Gastrocnemius medialis (tissue), 4 donors: Measurements from ENCODE around the gene PRKCZ. TPM values are rescaled to one million over a fixed set of nuclear protein-coding genes. Genes with fewer than 3 reads are reported as not detected.
A peak's percentile ranks its signal among the peaks of the same experiment; 100 is the strongest.

Experiments
- ATAC-seq, 2 donors: fragments of 150-250 bp; one replicate each; pipeline ENCODE4 v1.9.1; 2016
- DNase-seq, 2 donors: peaks; one replicate each; pipeline ENCODE4 v3.0.0-alpha.2; 2019
- H3K27ac ChIP-seq, 4 donors: fragments of 200-600 bp; sonication (generic); 1 replicate in 1 of 4; 2 replicates in 3 of 4; pipeline ENCODE4 v1.5.1; 2016 to 2018; ENCODE audit warnings: mild to moderate bottlenecking in 2 of 4, moderate library complexity in 1 of 4
- H3K27me3 ChIP-seq, 3 donors: fragments of 200-600 bp; sonication (generic) in 2 of 3; 1 replicate in 1 of 3; 2 replicates in 2 of 3; pipeline versions ENCODE4 v1.5.1 to v1.6.0; 2016 to 2019; ENCODE audit warnings: mild to moderate bottlenecking in 1 of 3, moderate library complexity in 1 of 3
- H3K36me3 ChIP-seq, 2 donors: fragments of 200-600 bp; sonication (generic) in 1 of 2; one replicate each; pipeline ENCODE4 v1.5.1; 2017 to 2018
- H3K4me1 ChIP-seq, 2 donors: fragments of 200-600 bp; sonication (generic) in 1 of 2; one replicate each; pipeline ENCODE4 v1.5.1; 2016 to 2017; ENCODE audit warnings: mild to moderate bottlenecking in 2 of 2
- H3K4me3 ChIP-seq, 4 donors: fragments of 200-600 bp; sonication (generic) in 3 of 4; 1 replicate in 1 of 4; 2 replicates in 3 of 4; pipeline ENCODE4 v1.5.1; 2016 to 2019; ENCODE audit warnings: mild to moderate bottlenecking in 2 of 4
- H3K9me3 ChIP-seq, 3 donors: fragments of 200-600 bp; sonication (generic) in 2 of 3; 1 replicate in 1 of 3; 2 replicates in 2 of 3; pipeline ENCODE4 v1.5.1; 2016 to 2019
- CTCF ChIP-seq, 5 experiments: fragments of 450-650 bp in 3 of 5; fragments of 200-600 bp in 2 of 5; sonication (generic) in 2 of 5; IDR thresholded peaks in 4 of 5; conservative IDR thresholded peaks in 1 of 5; 1 replicate in 4 of 5; 2 replicates in 1 of 5; pipeline ENCODE4 v1.5.1; 2016 to 2019; ENCODE audit warnings: antibody characterized with exemption in 5 of 5, mild to moderate bottlenecking in 3 of 5, moderate library complexity in 3 of 5
- POLR2A ChIP-seq, 2 donors: fragments of 450-650 bp; IDR thresholded peaks; one replicate each; pipeline ENCODE4 v1.6.1; 2017; ENCODE audit warnings: antibody characterized with exemption in 2 of 2, mild to moderate bottlenecking in 2 of 2, moderate library complexity in 2 of 2
- in situ Hi-C, 4 donors: fragments of 200-750 bp; cut with MboI; loops; one replicate each; pipeline versions ENCODE4 v1.15.0 to v1.8.0; 2017; ENCODE audit warnings: low sequenced_read_pairs in 4 of 4
- intact Hi-C: fragments of 100-400 bp; cut with DNase I; formaldehyde crosslinking; loops from one replicate; pipeline ENCODE4 v1.15.1; 2023; ENCODE audit warnings: low total_unique reads
- total RNA-seq, 4 donors: library from RNA; depleted of rRNA; stranded (reverse); fragments of >200 nt; gene quantifications; one replicate each; pipeline versions ENCODE4 v1.1.0 to v1.2.3, GENCODE V29; 2016

Gene PRKCZ
- total RNA-seq, 4 donors from 2014 or later: 0.16 to 0.87 TPM; not detected in 2

- peaks cover 9 to 19% (median 15%) of the 10 kb centered on the region in 3 donors for H3K27me3 ChIP-seq
- H3K27ac ChIP-seq: no peak overlapping the region
- TF ChIP-seq POLR2A (IDR thresholded peaks at IDR 0.05) (no peak), CTCF (IDR thresholded peaks at IDR 0.05 in 4 of 5, conservative IDR thresholded peaks at IDR 0.05 in 1 of 5) (no peak)
- H3K4me1 ChIP-seq: no peaks in the 10 kb centered on the region
- no peak for ATAC-seq
- no peaks in the 10 kb centered on the region for H3K9me3 ChIP-seq
- intact Hi-C loops: no loop called here
- H3K4me3 ChIP-seq: no peak overlapping the region
- no peak for DNase-seq
- H3K36me3 ChIP-seq: no peaks in the 10 kb centered on the region
- in situ Hi-C loops: no loop called here
These were observed 45.2 kb downstream of the PRKCZ start for GRCh38 chr1:2095394-2095793.

GRCh38 chr1:2095981-2096736 is 45.9 kb downstream of the PRKCZ start:
- TF ChIP-seq CTCF (IDR thresholded peaks at IDR 0.05 in 4 of 5, conservative IDR thresholded peaks at IDR 0.05 in 1 of 5): no peak
- no peak for TF ChIP-seq POLR2A (IDR thresholded peaks at IDR 0.05)
- Histone ChIP-seq H3K9me3 (no peaks in the 10 kb centered on the region), H3K4me1 (no peaks in the 10 kb centered on the region), H3K27me3 (peaks cover 14 to 19% (median 18%) of the 10 kb centered on the region in 3 donors), H3K4me3 (no peak overlapping the region), H3K27ac (no peak overlapping the region), H3K36me3 (no peaks in the 10 kb centered on the region)
- intact Hi-C loops: no loop called here
- in situ Hi-C loops: no loop called here
- ATAC-seq: no peak
- DNase-seq: no peak

GRCh38 chr1:2097386-2098300 is 47.4 kb downstream of the PRKCZ start:
- intact Hi-C loops (no loop called here), in situ Hi-C loops (no loop called here)
- no peak overlapping the region for H3K4me3 ChIP-seq
- no peaks in the 10 kb centered on the region for H3K9me3 ChIP-seq
- TF ChIP-seq POLR2A (IDR thresholded peaks at IDR 0.05): no peak
- no peak for TF ChIP-seq CTCF (IDR thresholded peaks at IDR 0.05 in 4 of 5, conservative IDR thresholded peaks at IDR 0.05 in 1 of 5)
- DNase-seq: no peak
- H3K36me3 ChIP-seq: no peaks in the 10 kb centered on the region
- H3K27me3 ChIP-seq: peaks cover 14 to 20% (median 15%) of the 10 kb centered on the region in 3 donors
- ATAC-seq: no peak
- H3K4me1 ChIP-seq: no peaks in the 10 kb centered on the region
- H3K27ac ChIP-seq: no peak overlapping the region

- TF ChIP-seq CTCF (IDR thresholded peaks at IDR 0.05 in 4 of 5, conservative IDR thresholded peaks at IDR 0.05 in 1 of 5) (no peak), POLR2A (IDR thresholded peaks at IDR 0.05) (no peak)
- Histone ChIP-seq H3K27ac (no peak overlapping the region), H3K4me3 (no peak overlapping the region), H3K36me3 (no peaks in the 10 kb centered on the region), H3K27me3 (peaks cover 14 to 25% (median 15%) of the 10 kb centered on the region in 3 donors), H3K9me3 (no peaks in the 10 kb centered on the region), H3K4me1 (no peaks in the 10 kb centered on the region)
- DNase-seq (no peak), ATAC-seq (peak in 1 of 2 donors; percentile 41)
- in situ Hi-C loops (no loop called here), intact Hi-C loops (no loop called here)
These were observed 48.1 kb downstream of the PRKCZ start for GRCh38 chr1:2098301-2098698.
